WTC11 (cell line): ENCODE results near the gene TIMM17B. TPM values are rescaled to one million over a fixed set of nuclear protein-coding genes. Genes with fewer than 3 reads are reported as not detected.

Experiments used
- ATAC-seq: fragments of 200-7000 bp; cut with Tn5 transposase; 2 replicates; pipeline ENCODE4 v1.10.0; 2021; ENCODE audit warnings: mild to moderate bottlenecking, moderate library complexity
- CTCF ChIA-PET: fragments of 300-600 bp; sonication (Branson Sonifier 250); formaldehyde crosslinking; loops from one replicate; lab custom pipeline; 2021; ENCODE audit warnings: antibody characterized with exemption; lab: Charles Lee
- POLR2A ChIA-PET: fragments of 350-600 bp; sonication (Branson Sonifier 250); formaldehyde crosslinking; loops from one replicate; lab custom pipeline; 2021; ENCODE audit warnings: antibody characterized with exemption; lab: Charles Lee
- DNase-seq: peaks from one replicate; pipeline ENCODE4 v3.0.0; 2021; ENCODE audit warnings: low spot score
- H3K27ac Mint-ChIP-seq: 2 replicates; pipeline ENCODE4 v1.8.0; 2021; ENCODE audit warnings: mixed read lengths
- H3K27me3 Mint-ChIP-seq: 2 replicates; pipeline ENCODE4 v1.8.0; 2021; ENCODE audit warnings: low read depth, mild to moderate bottlenecking, moderate library complexity, mixed read lengths
- H3K36me3 Mint-ChIP-seq: 2 replicates; pipeline ENCODE4 v1.8.0; 2021; ENCODE audit warnings: mixed read lengths
- H3K4me1 Mint-ChIP-seq: 2 replicates; pipeline ENCODE4 v1.8.0; 2022; ENCODE audit warnings: mixed read lengths
- H3K4me3 Mint-ChIP-seq: 2 replicates; pipeline ENCODE4 v1.8.0; 2021; ENCODE audit warnings: mild to moderate bottlenecking, moderate library complexity, mixed read lengths
- H3K9me3 Mint-ChIP-seq: 2 replicates; pipeline ENCODE4 v1.8.0; 2021; ENCODE audit warnings: mixed read lengths
- CTCF ChIP-seq: fragments of 200-600 bp; IDR thresholded peaks from 2 replicates; pipeline ENCODE4 v1.8.0; 2022; ENCODE audit warnings: antibody characterized with exemption
- E2F1 ChIP-seq: sonication (generic); formaldehyde crosslinking; IDR thresholded peaks from 2 replicates; pipeline ENCODE4 v1.8.0; 2022; ENCODE audit warnings: mild to moderate bottlenecking, missing genetic modification reagents
- ETV6 ChIP-seq: sonication (generic); formaldehyde crosslinking; IDR thresholded peaks from 2 replicates; pipeline ENCODE4 v1.8.1; 2022; ENCODE audit warnings: mild to moderate bottlenecking, missing genetic modification reagents
- GRHL2 ChIP-seq: fragments of 250-450 bp; sonication (Bioruptor Pico); IDR thresholded peaks from 2 replicates; pipeline ENCODE4 v1.8.0; 2022; ENCODE audit warnings: mild to moderate bottlenecking, moderate library complexity; ENCODE audit not compliant: insufficient replicate concordance, severe bottlenecking
- NFATC4 ChIP-seq: fragments of 250-450 bp; sonication (Bioruptor Pico); IDR thresholded peaks from 2 replicates; pipeline ENCODE4 v1.9.0; 2021; ENCODE audit warnings: mild to moderate bottlenecking
- OVOL2 ChIP-seq: fragments of 250-450 bp; sonication (Bioruptor Pico); IDR thresholded peaks from 2 replicates; pipeline ENCODE4 v1.9.0; 2021; ENCODE audit warnings: mild to moderate bottlenecking, borderline replicate concordance
- PRRX2 ChIP-seq: fragments of 250-450 bp; sonication (Bioruptor Pico); IDR thresholded peaks from 2 replicates; pipeline ENCODE4 v1.8.0; 2021; ENCODE audit warnings: mild to moderate bottlenecking
- USF2 ChIP-seq: sonication (generic); formaldehyde crosslinking; IDR thresholded peaks from 2 replicates; pipeline ENCODE4 v1.8.1; 2023; ENCODE audit warnings: mild to moderate bottlenecking, missing genetic modification reagents, moderate library complexity
- ZNF317 ChIP-seq: sonication (generic); formaldehyde crosslinking; IDR thresholded peaks from 2 replicates; pipeline ENCODE4 v1.8.1; 2023; ENCODE audit warnings: low read depth, mild to moderate bottlenecking, moderate library complexity, missing genetic modification reagents, borderline replicate concordance
- ZNF425 ChIP-seq: fragments of 250-450 bp; sonication (Bioruptor Pico); conservative IDR thresholded peaks from 2 replicates; pipeline ENCODE4 v1.9.0; 2021; ENCODE audit warnings: mild to moderate bottlenecking
- total RNA-seq: library from RNA; stranded (reverse); gene quantifications from 3 replicates; pipeline ENCODE4 v1.2.3, GENCODE V29; 2021
- TF ChIP-seq, protein P1 (sequence below): sonication (generic); formaldehyde crosslinking; IDR thresholded peaks from 2 replicates; pipeline ENCODE4 v1.8.0; 2023; ENCODE audit warnings: mild to moderate bottlenecking, missing genetic modification reagents
- TF ChIP-seq, protein P2 (sequence below): sonication (generic); formaldehyde crosslinking; IDR thresholded peaks from 2 replicates; pipeline ENCODE4 v1.8.1; 2022; ENCODE audit warnings: missing genetic modification reagents, borderline replicate concordance
- TF ChIP-seq, protein P3 (sequence below): fragments of 250-450 bp; sonication (Bioruptor Pico); IDR thresholded peaks from 2 replicates; pipeline ENCODE4 v2.1.2; 2022; ENCODE audit warnings: mild to moderate bottlenecking, moderate library complexity

Gene TIMM17B
- total RNA-seq, 1 experiment from 2014 or later, result 99.6 TPM

DNA sequence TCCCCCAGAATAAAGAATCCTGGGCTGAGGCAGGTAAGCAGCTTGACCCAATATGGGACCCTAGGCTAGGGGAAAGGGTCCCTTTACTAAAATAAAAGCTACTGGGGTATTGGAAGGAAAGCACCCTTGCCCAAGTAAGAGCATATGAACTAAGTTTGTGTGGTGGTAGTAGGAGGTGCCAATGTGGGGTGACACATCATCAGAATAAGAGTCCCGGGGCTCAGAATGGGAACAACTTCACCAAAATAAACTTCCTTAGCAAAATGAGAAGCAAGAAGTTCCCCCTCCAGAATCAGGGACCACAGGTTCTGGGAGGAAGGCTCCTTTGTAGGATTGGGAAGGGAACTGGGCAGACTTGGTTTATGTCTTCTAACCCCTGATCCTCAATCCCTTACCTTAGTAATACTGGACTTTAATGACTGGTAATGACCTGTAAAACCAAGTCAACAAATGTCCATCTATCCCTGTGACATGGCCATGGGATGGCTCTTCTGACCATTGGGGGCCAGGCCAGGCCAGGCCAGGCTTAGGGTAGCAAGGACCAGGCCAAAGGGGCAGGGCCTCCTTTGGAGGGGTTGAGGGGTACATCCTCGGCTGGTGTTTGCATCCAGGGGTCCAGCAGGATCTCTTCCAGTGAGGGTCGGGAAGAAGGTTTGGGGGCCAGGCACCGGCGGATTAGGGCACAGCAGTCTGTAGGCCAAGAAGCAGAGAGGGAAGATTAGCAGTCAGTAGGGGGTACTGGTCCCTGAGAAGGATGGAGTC lies 16.2 kb upstream of the TIMM17B start:
- H3K27ac Mint-ChIP-seq, result peak overlapping the region; percentile 57
- ChIA-PET POLR2A (no interaction called here), CTCF (interaction anchor here (0.6 kb wide), 1 partner anchor 27 kb away, joined by 3 read pairs; no protein-coding TSS in a partner anchor)
- H3K4me3 Mint-ChIP-seq, result peak overlapping the region; percentile 93
- TF ChIP-seq OVOL2 (CRISPR knock-in tag) (no peak), USF2 (CRISPR knock-in tag) (no peak), PRRX2 (no peak), ZNF425 (CRISPR knock-in tag) (no peak), CTCF (no peak), ETV6 (CRISPR knock-in tag) (no peak), GRHL2 (CRISPR knock-in tag) (no peak), ZNF317 (no peak), NFATC4 (CRISPR knock-in tag) (no peak), E2F1 (CRISPR knock-in tag) (no peak)
- TF ChIP-seq, protein P1, sequence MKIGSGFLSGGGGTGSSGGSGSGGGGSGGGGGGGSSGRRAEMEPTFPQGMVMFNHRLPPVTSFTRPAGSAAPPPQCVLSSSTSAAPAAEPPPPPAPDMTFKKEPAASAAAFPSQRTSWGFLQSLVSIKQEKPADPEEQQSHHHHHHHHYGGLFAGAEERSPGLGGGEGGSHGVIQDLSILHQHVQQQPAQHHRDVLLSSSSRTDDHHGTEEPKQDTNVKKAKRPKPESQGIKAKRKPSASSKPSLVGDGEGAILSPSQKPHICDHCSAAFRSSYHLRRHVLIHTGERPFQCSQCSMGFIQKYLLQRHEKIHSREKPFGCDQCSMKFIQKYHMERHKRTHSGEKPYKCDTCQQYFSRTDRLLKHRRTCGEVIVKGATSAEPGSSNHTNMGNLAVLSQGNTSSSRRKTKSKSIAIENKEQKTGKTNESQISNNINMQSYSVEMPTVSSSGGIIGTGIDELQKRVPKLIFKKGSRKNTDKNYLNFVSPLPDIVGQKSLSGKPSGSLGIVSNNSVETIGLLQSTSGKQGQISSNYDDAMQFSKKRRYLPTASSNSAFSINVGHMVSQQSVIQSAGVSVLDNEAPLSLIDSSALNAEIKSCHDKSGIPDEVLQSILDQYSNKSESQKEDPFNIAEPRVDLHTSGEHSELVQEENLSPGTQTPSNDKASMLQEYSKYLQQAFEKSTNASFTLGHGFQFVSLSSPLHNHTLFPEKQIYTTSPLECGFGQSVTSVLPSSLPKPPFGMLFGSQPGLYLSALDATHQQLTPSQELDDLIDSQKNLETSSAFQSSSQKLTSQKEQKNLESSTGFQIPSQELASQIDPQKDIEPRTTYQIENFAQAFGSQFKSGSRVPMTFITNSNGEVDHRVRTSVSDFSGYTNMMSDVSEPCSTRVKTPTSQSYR, result no peak
- TF ChIP-seq, protein P2, sequence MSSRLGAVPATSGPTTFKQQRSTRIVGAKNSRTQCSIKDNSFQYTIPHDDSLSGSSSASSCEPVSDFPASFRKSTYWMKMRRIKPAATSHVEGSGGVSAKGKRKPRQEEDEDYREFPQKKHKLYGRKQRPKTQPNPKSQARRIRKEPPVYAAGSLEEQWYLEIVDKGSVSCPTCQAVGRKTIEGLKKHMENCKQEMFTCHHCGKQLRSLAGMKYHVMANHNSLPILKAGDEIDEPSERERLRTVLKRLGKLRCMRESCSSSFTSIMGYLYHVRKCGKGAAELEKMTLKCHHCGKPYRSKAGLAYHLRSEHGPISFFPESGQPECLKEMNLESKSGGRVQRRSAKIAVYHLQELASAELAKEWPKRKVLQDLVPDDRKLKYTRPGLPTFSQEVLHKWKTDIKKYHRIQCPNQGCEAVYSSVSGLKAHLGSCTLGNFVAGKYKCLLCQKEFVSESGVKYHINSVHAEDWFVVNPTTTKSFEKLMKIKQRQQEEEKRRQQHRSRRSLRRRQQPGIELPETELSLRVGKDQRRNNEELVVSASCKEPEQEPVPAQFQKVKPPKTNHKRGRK (CRISPR knock-in tag), result no peak
- TF ChIP-seq, protein P3, sequence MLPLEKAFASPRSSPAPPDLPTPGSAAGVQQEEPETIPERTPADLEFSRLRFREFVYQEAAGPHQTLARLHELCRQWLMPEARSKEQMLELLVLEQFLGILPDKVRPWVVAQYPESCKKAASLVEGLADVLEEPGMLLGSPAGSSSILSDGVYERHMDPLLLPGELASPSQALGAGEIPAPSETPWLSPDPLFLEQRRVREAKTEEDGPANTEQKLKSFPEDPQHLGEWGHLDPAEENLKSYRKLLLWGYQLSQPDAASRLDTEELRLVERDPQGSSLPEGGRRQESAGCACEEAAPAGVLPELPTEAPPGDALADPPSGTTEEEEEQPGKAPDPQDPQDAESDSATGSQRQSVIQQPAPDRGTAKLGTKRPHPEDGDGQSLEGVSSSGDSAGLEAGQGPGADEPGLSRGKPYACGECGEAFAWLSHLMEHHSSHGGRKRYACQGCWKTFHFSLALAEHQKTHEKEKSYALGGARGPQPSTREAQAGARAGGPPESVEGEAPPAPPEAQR (CRISPR knock-in tag), result no peak
- no peaks in the 10 kb centered on the region for H3K9me3 Mint-ChIP-seq
- H3K27me3 Mint-ChIP-seq, result no peaks in the 10 kb centered on the region
- peaks cover 57% of the 10 kb centered on the region for H3K36me3 Mint-ChIP-seq
- no peak for ATAC-seq
- H3K4me1 Mint-ChIP-seq, result peaks cover 36% of the 10 kb centered on the region
- no peak for DNase-seq
